K562 (cell line): Measurements from ENCODE around the gene GET3. TPM values are rescaled to one million over a fixed set of nuclear protein-coding genes. Genes with fewer than 3 reads are reported as not detected.

ENCODE experiments used
- CHD7 ChIP-seq: fragments of 200-600 bp; sonication (generic); IDR thresholded peaks from one replicate; pipeline ENCODE4 v1.6.1; 2012; ENCODE audit warnings: mild to moderate bottlenecking, low read depth, low read length, inconsistent platforms
- DNMT1 ChIP-seq: fragments of 450-650 bp; IDR thresholded peaks from 2 replicates; pipeline ENCODE4 v1.6.1; 2016; ENCODE audit warnings: antibody characterized with exemption, mild to moderate bottlenecking
- HNRNPUL1 ChIP-seq: fragments of 200-400 bp; formaldehyde crosslinking; IDR thresholded peaks from 2 replicates; pipeline ENCODE4 v1.6.1; 2017; ENCODE audit warnings: low read length
- MYC ChIP-seq, 2 experiments: fragments of 250-450 bp in 1 of 2; sonication (Bioruptor Pico) in 1 of 2; IDR thresholded peaks; 2 replicates each; pipeline versions ENCODE4 v1.5.1 to v1.6.1; 2012 to 2021; ENCODE audit warnings: low read depth in 2 of 2, borderline replicate concordance in 1 of 2, improper control_type of control experiment in 1 of 2, low read length in 1 of 2, mild to moderate bottlenecking in 1 of 2, moderate library complexity in 1 of 2
- SAFB2 ChIP-seq: fragments of 200-400 bp; formaldehyde crosslinking; IDR thresholded peaks from 2 replicates; pipeline ENCODE4 v1.6.1; 2018; ENCODE audit warnings: borderline replicate concordance, low read length, low read depth, moderate library complexity; ENCODE audit not compliant: severe bottlenecking
- SIN3A ChIP-seq, 2 experiments: fragments of 150-350 bp in 1 of 2; IDR thresholded peaks; 2 replicates each; pipeline ENCODE4 v1.6.1; 2011 to 2016; ENCODE audit warnings: borderline replicate concordance in 2 of 2, low read depth in 2 of 2, low read length in 2 of 2, mild to moderate bottlenecking in 2 of 2, moderate library complexity in 2 of 2; ENCODE audit not compliant: control insufficient read depth in 1 of 2
- SRSF1 ChIP-seq: fragments of 200-400 bp; formaldehyde crosslinking; IDR thresholded peaks from 2 replicates; pipeline ENCODE4 v1.6.1; 2017; ENCODE audit warnings: mild to moderate bottlenecking, low read depth, low read length, moderate library complexity
- polyA plus RNA-seq, 8 experiments: library from polyadenylated mRNA; depleted of rRNA in 4 of 8; stranded (reverse) in 5 of 8; unstranded in 3 of 8; fragments of >200 nt; fragmentation: Nextera tagmentation in 2 of 8; fragmentation: Illumina TruSeq in 1 of 8; extraction: Ambion mirVana in 2 of 8; extraction: Trizol in 1 of 8; gene quantifications; 2 replicates each; pipeline versions ENCODE4 v1.2.1 to v1.2.3, GENCODE V29; 2011 to 2014; ENCODE audit warnings: inconsistent platforms in 1 of 8, missing spikeins in 1 of 8
- total RNA-seq, 7 experiments: library from RNA; depleted of rRNA in 6 of 7; stranded (reverse); fragments of >200 nt in 6 of 7; fragmentation: Illumina TruSeq in 2 of 7; extraction: Trizol in 2 of 7; gene quantifications; 2 replicates each; pipeline versions ENCODE4 v1.2.1 to v1.2.3, GENCODE V29; 2011 to 2021; ENCODE audit warnings: low replicate concordance in 1 of 7
- TF ChIP-seq, protein P1 (sequence below): sonication (generic); formaldehyde crosslinking; IDR thresholded peaks from 2 replicates; pipeline ENCODE4 v1.8.1; 2023; ENCODE audit warnings: missing genetic modification reagents, mild to moderate bottlenecking, borderline replicate concordance

The GET3 gene
- total and polyA plus RNA-seq, 9 of the 15 experiments (the other 6 are each of a cell fraction or from before 2014, with no cell fraction given) = 8.3 to 83.5 (median 51.8) TPM

DNA sequence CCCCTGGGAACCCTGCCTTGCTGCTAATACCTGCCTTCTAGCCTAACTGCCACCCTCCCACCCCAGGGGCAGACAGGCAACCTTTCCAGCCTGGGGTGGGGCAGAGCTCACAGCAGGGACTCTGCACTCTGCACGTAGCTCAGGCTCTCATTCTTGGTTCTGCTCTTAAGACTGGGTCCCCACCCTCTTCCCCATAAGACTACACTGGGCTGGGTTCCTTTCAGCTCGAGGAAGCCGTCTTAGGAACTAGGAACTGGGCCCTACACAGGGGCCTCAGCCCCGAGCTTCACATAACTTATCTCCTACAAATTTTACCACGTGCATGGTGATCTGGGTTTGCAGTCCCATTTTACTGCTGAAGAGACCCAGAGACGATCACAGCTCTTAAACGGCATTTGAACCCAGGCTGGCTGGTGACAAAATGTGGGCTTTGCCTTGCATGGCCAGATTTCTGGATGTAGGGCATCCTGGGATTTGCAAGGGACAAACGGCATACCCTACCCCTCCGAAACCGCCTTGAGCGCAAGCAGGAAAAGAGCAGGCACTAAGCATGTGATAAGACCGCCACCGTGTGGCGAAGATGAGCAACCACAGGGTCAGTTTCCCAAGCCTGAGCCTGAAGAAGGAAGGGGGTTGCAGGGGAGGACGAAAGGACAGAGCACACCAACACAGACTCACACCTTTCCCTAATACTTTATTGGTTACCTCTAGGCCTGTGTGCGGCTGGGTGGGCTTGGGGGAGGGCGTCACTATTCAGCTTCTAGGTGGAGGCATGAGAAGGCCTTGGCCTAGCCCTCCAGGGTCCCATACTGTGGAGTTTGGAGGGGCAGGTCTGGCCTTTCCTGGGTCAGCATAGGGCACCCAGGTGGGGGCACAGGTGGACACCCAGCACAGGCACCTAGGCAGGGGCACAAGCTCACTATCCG, 59.1 kb downstream of the GET3 start (continued):
- TF ChIP-seq CHD7 = no peak
- TF ChIP-seq HNRNPUL1 = no peak
- TF ChIP-seq SAFB2 = no peak
- TF ChIP-seq, protein P1, sequence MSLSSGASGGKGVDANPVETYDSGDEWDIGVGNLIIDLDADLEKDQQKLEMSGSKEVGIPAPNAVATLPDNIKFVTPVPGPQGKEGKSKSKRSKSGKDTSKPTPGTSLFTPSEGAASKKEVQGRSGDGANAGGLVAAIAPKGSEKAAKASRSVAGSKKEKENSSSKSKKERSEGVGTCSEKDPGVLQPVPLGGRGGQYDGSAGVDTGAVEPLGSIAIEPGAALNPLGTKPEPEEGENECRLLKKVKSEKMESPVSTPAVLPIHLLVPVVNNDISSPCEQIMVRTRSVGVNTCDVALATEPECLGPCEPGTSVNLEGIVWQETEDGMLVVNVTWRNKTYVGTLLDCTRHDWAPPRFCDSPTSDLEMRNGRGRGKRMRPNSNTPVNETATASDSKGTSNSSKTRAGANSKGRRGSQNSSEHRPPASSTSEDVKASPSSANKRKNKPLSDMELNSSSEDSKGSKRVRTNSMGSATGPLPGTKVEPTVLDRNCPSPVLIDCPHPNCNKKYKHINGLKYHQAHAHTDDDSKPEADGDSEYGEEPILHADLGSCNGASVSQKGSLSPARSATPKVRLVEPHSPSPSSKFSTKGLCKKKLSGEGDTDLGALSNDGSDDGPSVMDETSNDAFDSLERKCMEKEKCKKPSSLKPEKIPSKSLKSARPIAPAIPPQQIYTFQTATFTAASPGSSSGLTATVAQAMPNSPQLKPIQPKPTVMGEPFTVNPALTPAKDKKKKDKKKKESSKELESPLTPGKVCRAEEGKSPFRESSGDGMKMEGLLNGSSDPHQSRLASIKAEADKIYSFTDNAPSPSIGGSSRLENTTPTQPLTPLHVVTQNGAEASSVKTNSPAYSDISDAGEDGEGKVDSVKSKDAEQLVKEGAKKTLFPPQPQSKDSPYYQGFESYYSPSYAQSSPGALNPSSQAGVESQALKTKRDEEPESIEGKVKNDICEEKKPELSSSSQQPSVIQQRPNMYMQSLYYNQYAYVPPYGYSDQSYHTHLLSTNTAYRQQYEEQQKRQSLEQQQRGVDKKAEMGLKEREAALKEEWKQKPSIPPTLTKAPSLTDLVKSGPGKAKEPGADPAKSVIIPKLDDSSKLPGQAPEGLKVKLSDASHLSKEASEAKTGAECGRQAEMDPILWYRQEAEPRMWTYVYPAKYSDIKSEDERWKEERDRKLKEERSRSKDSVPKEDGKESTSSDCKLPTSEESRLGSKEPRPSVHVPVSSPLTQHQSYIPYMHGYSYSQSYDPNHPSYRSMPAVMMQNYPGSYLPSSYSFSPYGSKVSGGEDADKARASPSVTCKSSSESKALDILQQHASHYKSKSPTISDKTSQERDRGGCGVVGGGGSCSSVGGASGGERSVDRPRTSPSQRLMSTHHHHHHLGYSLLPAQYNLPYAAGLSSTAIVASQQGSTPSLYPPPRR = no peak
- TF ChIP-seq MYC (IDR thresholded peaks at IDR 0.05; ENCODE audit: low read depth, low read length) = peak; percentile 57
- no peak for TF ChIP-seq MYC (CRISPR knock-in tag; IDR thresholded peaks at IDR 0.05; ENCODE audit: borderline replicate concordance, low read depth)
- TF ChIP-seq SIN3A (IDR thresholded peaks at IDR 0.05; ENCODE audit: borderline replicate concordance in 2 of 2, control insufficient read depth in 1 of 2, low read depth in 2 of 2, low read length in 2 of 2) = no peak; a peak in 1 of 4 replicates
- no peak for TF ChIP-seq SRSF1
- no peak for TF ChIP-seq DNMT1
